Stimulated activated CD8-positive, alpha-beta memory T cell treated with anti-CD3 and anti-CD28 coated beads, Interleukin-4, amount 100 ng/mL, for 4 hours (primary cell): ENCODE data around the gene SRPK2.

Experiments used
- DNase-seq, 2 donors: peaks; one replicate each; pipeline ENCODE4 v3.0.0-alpha.2; 2020; ENCODE audit warnings: low read depth in 2 of 2, low spot score in 1 of 2

The SRPK2 gene

DNA sequence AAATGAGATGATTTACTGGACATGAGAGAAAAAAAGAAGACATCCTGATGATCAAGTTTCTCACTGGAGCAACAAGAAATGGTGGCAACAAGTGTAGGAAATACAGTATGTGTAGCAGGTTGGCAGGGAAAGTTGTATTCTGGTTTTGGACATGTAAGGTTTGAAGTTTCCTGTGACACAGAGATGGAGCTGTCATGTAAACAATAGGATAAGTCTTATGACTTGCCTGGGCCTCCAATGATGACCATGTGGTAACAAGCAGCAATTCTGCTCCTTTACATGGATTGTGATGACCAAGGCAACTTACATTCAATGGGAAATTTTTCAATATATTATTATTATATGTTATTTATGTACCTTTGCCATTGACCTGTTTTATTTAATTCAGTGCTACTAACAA lies 249.3 kb downstream of the SRPK2 start:
- no peak for DNase-seq

DNA sequence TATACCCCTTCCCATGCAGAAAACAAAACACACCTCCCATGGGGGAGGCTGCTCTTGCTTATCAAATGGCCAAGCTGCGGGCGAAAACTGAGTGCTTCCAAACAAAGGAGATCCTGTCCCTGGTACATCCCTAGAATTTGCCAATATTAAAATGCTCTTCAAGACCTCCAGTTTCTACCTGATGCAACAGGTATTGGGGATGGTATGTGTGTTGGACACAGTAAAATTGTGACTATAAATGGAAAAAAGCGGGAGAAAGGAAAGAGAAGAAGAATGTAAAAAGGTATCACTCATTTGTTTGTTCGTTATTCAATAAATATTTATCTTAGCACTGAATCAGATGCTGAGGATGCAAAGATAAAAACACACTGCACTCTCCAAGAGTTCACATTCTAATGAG lies 250.8 kb downstream of the SRPK2 start:
- no peak for DNase-seq

DNA sequence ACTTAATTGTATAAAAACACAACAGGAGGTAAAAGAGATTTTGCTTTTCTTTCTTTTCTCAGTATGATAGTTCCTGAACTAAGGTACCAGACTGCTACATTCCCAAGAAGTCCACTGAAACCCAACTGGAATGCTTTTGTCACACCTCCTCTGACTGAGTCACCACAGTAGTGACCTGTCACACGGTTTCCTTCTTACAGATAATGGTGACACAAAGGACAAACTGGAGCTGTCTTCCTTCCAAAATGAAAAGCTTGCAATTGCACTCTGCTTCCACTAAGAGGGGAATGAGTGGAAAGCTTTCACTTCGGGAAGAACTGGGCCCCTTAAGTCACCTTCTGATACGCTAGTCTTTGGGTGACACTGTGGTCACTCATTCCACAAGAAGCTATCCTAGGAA lies 252.5 kb downstream of the SRPK2 start:
- DNase-seq = no peak

- no peak for DNase-seq
Observed at GRCh38 chr7:105133986-105134655, 254.6 kb downstream of the SRPK2 start.

- no peak for DNase-seq
Observed at GRCh38 chr7:105133358-105133757, 255.4 kb downstream of the SRPK2 start.

DNA sequence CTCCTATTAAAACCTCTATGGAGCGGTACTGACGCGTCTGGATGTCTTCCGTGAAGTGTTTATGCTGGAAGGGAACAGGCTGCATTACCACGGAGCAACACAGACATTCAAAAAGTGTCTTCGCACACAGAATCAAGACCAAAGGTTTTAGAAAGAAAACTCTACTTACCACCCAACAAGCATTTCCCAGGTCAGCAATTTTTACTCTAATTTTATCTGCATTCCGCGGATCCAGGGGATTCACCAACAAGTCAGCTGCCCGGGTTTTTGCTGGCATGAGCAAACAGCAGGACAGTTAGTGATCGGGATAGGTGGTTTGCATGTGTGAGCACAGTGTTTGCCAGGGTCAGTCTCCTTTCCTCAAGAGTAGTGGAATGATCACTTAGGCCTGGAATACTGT lies 255.9 kb downstream of the SRPK2 start:
- DNase-seq = no peak

- DNase-seq = no peak
Observed at GRCh38 chr7:105132335-105132734, 256.4 kb downstream of the SRPK2 start.

- no peak for DNase-seq
Observed at GRCh38 chr7:105131890-105132289, 256.8 kb downstream of the SRPK2 start.

GRCh38 chr7:105131033-105131656 lies 257.6 kb downstream of the SRPK2 start:
- DNase-seq = no peak

- DNase-seq = no peak
Observed at GRCh38 chr7:105130580-105130979, 258.1 kb downstream of the SRPK2 start.

- DNase-seq = no peak
Observed at GRCh38 chr7:105130048-105130447, 258.7 kb downstream of the SRPK2 start.

- DNase-seq = no peak
Observed at GRCh38 chr7:105127179-105127578, 261.5 kb downstream of the SRPK2 start.

- DNase-seq = no peak
Observed at GRCh38 chr7:105126436-105126975, 262.2 kb downstream of the SRPK2 start.

- DNase-seq = no peak
Observed at GRCh38 chr7:105125745-105126144, 263.0 kb downstream of the SRPK2 start.

DNA sequence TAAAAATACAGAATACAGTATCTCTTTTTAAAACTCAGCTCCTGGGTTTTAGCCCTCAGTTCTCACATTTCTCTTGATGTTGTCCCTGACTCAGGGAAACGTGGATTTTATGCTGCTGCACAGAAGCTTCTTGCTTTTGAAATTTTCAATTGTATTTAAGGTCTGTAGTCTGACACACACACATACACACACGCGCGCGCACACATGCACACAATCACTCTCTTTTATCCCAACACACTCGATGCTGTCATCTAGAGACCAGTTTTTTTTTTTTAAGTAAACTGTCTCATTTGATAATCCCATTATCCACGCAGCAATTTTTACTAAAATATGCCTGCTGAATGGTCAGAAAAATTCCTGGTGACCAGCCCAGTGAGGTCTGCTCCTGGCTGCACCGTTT lies 266.1 kb downstream of the SRPK2 start:
- DNase-seq = no peak

DNA sequence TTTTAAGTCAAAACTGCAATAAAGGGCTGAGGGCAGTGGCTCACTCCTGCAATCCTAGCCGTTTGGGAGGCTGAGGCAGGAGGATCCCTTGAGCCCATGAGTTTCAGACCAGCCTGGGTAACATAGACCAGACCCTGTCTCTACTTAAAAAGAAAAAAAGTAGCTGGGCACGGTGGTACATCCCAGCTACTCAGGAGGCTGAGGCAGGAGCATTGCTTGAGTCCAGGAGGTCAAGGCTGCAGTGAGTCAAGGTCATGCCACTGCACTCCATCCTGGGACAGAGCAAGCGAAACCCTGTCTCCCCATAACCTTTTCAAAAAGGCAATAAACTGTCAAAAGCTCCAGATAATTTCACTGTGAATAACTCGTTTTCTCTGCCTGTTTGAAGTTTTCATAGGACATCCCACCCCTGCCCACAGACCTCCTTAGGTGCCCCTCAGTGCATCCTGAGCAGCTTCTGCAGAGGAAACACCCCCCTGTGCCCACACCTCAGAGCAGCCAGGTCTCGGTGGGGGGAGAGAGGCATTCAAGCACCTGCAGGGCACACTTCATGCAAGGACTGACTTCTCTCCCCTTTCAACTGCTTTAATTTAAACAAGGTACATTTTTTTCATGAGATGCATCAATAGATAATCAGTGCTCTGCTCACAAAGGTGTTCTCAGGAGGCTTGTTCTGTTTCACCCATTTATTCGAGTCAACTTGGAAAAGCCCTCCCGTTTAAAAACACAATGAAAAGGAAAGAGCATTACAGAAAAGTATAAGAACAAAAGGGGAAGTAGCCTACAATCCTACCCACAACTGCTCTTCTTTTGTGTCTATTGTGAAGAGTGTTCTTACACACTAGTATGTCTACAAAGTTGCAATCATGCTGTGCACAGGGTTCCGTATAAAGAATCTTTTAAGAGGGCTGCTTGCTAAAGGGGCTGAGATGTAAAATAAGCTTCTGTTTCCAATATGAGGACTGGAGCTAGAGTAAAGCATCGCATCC lies 269.8 kb downstream of the SRPK2 start:
- DNase-seq = no peak

DNA sequence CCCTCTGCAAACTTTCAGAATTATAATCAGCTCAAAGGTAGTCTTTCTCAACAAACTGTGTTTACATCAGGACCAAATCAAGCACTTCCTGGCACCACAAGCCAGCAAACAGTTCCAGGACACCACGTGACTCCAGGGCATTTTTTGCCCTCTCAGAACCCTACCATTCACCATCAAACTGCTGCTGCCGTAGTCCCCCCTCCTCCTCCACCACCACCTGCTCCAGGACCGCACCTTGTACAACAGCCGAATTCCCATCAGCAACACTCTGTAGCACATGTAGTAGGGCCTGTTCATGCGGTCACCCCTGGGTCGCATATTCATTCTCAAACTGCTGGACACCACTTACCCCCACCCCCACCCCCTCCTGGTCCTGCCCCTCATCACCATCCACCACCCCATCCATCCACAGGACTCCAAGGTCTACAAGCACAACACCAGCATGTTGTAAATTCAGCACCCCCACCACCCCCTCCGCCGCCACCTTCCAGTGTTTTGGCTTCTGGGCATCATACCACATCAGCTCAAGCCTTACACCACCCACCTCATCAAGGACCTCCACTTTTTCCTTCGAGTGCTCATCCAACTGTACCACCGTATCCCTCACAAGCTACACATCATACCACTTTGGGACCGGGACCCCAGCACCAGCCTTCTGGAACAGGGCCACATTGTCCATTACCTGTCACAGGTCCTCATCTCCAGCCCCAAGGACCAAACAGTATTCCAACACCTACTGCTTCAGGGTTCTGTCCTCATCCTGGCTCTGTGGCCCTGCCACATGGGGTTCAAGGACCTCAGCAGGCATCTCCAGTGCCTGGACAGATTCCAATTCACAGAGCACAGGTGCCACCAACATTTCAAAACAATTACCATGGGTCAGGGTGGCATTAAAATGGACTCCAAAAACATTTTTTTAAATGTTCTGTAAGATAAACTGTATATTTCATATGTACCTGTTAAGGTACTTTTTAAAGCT lies 276.0 kb downstream of the SRPK2 start:
- DNase-seq = no peak

DNA sequence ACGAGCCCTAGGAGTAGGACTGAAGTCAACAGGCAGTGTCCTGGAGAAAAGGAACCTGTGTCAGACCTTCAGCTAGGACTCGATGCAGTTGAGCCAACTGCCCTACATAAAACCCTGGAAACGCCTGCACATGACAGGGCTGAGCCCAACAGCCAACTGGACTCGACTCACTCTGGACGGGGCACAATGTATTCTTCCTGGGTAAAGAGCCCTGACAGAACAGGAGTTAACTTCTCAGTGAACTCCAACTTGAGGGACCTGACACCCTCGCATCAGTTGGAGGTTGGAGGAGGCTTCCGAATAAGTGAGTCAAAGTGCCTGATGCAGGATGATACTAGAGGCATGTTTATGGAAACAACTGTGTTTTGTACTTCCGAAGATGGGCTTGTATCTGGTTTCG lies 281.3 kb downstream of the SRPK2 start:
- no peak for DNase-seq

DNA sequence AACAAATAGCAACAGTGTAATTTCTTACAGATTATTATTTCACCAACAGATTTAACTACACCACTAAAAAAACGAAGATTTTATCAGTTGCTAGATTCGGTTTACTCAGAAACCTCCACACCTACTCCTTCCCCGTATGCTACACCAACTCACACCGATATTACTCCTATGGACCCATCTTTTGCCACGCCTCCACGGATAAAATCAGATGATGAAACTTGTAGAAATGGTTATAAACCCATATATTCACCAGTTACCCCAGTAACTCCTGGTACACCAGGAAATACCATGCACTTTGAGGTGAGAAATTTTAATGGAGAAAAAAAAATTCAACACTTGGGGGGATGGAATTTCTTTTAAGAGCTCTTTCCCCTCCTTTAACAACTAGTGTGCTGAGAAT lies 282.2 kb downstream of the SRPK2 start:
- DNase-seq = no peak

GRCh38 chr7:105105579-105105978 lies 283.1 kb downstream of the SRPK2 start:
- no peak for DNase-seq
